ENCODE measurements around the gene PPM1A.

The PPM1A gene

GRCh38 chr14:60248697-60249318 lies at the start of gene PPM1A:
Gene PPM1A, plus strand, starts transcription at chr14:60249221. Its CDS starts 33,483 bp downstream, at chr14:60282704.
- peak; percentile 92 for DNase-seq (ENCODE audit: low read depth)

- no peak for DNase-seq (ENCODE audit: low read depth)
Observed at GRCh38 chr14:60199321-60199720, 49.7 kb upstream of the PPM1A start.

- no peak for DNase-seq (ENCODE audit: low read depth)
Observed at GRCh38 chr14:60204104-60204842, 44.7 kb upstream of the PPM1A start.

- DNase-seq (ENCODE audit: low read depth): no peak
Observed at GRCh38 chr14:60204843-60205774, 43.9 kb upstream of the PPM1A start.

GRCh38 chr14:60206249-60206670 lies 42.8 kb upstream of the PPM1A start:
- no peak for DNase-seq (ENCODE audit: low read depth)

GRCh38 chr14:60206837-60207533 lies 42.0 kb upstream of the PPM1A start:
- DNase-seq (ENCODE audit: low read depth): no peak

- DNase-seq (ENCODE audit: low read depth): no peak
Observed at GRCh38 chr14:60210703-60211102, 38.3 kb upstream of the PPM1A start.

- DNase-seq (ENCODE audit: low read depth): no peak
Observed at GRCh38 chr14:60211153-60211552, 37.9 kb upstream of the PPM1A start.

- no peak for DNase-seq (ENCODE audit: low read depth)
Observed at GRCh38 chr14:60212503-60213371, 36.3 kb upstream of the PPM1A start.

GRCh38 chr14:60214003-60214402 lies 35.0 kb upstream of the PPM1A start:
- no peak for DNase-seq (ENCODE audit: low read depth)

- no peak for DNase-seq (ENCODE audit: low read depth)
Observed at GRCh38 chr14:60214415-60215126, 34.5 kb upstream of the PPM1A start.

- DNase-seq (ENCODE audit: low read depth): no peak
Observed at GRCh38 chr14:60215127-60215444, 33.9 kb upstream of the PPM1A start.

- no peak for DNase-seq (ENCODE audit: low read depth)
Observed at GRCh38 chr14:60215520-60216420, 33.3 kb upstream of the PPM1A start.

- no peak for DNase-seq (ENCODE audit: low read depth)
Observed at GRCh38 chr14:60217713-60218112, 31.3 kb upstream of the PPM1A start.

GRCh38 chr14:60220084-60220483 lies 28.9 kb upstream of the PPM1A start:
- no peak for DNase-seq (ENCODE audit: low read depth)

GRCh38 chr14:60220917-60221316 lies 28.1 kb upstream of the PPM1A start:
- no peak for DNase-seq (ENCODE audit: low read depth)

- no peak for DNase-seq (ENCODE audit: low read depth)
Observed at GRCh38 chr14:60221457-60221856, 27.6 kb upstream of the PPM1A start.

- no peak for DNase-seq (ENCODE audit: low read depth)
Observed at GRCh38 chr14:60222820-60223219, 26.2 kb upstream of the PPM1A start.

- no peak for DNase-seq (ENCODE audit: low read depth)
Observed at GRCh38 chr14:60225265-60225664, 23.8 kb upstream of the PPM1A start.

All from activated gamma-delta T cell treated with anti-CD3 and anti-CD28 coated beads, Interleukin-2, amount 50 U/mL, for 16 hours (primary cell).